ENCODE data around the gene POU2F2. TPM values are rescaled to one million over a fixed set of nuclear protein-coding genes. Genes with fewer than 3 reads are reported as not detected.
A peak's percentile ranks its signal among the peaks of the same experiment; 100 is the strongest.

The POU2F2 gene
- total and polyA plus RNA-seq, 3 donors from 2014 or later: 9.4 to 20.6 (median 13.2) TPM

DNA sequence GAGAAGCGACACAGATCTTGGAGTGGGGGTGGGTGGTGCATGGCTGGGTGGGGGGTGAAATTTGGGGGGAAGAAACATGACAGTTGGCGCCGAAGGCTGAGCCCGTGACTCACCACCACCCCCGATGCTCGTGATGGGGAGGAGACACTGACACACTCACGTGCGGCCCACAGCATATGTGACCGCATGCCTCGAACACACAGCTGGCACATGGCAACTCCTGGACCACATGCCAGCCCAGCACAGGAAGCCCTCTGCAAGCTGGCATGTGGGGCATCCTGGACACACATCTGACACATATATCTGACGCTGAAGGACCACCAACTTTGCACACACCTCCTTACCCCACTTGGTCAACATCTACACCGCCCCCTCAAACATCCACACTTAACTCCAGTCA is 61.0 kb downstream of the POU2F2 start:
- Histone ChIP-seq H3K27ac (no peak overlapping the region), H3K4me3 (no peak overlapping the region), H3K9me3 (no peaks in the 10 kb centered on the region), H3K36me3 (ENCODE audit: low read depth, missing control alignments) (no peaks in the 10 kb centered on the region), H3K27me3 (no peaks in the 10 kb centered on the region), H3K4me1 (peaks cover 6% of the 10 kb centered on the region)
- intact Hi-C loops (cut with DNase I; ENCODE audit: low total_unique reads): no loop called here
- DNase-seq: no peak
- TF ChIP-seq CTCF (IDR thresholded peaks at IDR 0.05) (no peak), POLR2A (IDR thresholded peaks at IDR 0.05) (no peak)
- WGBS, 2 donors: 96% methylated on average over 8 to 12 of the region's 12 CpGs

GRCh38 chr19:42069619-42070351 is 62.5 kb downstream of the POU2F2 start, which contains the start of gene GRIK5:
Gene GRIK5 (minus strand): TSS chr19:42070206. CDS start chr19:42065770, 4,436 bp downstream.
- 28 to 39% methylated on average over 27 to 29 of the region's 29 CpGs for WGBS, 2 donors
- no peak for DNase-seq

DNA sequence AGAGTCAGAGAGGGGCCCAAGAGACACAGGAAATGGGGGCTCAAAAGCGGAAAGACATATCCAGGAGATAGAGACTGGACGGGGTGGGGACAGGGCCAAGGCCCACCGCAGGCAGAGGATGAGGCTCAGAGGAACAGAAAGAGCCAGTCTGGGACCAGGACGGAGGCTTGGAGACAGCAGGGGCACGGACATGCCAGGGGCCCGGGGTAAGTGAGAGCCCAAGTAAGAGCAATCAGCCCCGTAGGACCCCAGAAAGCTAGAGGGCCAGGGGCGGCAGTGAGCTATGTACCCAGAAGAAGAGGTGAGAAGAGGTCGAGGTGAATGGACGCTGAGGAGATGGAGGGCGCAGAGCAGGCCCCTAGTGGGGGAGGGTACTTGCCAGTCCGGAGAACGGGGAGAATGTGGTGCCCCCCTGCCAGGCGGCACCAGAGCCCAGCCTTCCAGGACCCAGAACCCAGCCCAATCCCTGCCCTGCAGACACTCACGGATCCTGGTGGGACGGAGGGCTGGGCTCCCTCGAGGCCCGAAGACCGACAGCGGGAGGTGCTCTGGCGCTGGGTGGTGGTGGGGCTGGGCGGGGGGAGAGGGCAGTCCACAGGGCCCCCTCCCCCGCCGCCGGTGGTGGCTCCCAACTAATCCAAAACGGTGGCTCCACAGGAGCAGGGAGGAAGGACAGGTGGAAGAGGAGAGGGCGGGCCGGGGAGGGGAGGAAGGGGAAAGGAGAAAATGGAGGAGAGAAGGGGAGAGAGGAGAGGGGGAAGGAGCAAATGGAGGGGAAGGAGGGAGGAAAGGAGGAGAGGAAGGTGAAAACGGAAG is 63.3 kb downstream of the POU2F2 start:
- Histone ChIP-seq H3K27ac (no peak overlapping the region), H3K36me3 (ENCODE audit: low read depth, missing control alignments) (no peaks in the 10 kb centered on the region), H3K4me3 (peak overlapping the region in 1 of 2 donors; percentile 1), H3K9me3 (no peaks in the 10 kb centered on the region), H3K27me3 (no peaks in the 10 kb centered on the region), H3K4me1 (no peaks in the 10 kb centered on the region)
- WGBS, 2 donors: 36 to 41% methylated on average over 26 to 29 of the region's 29 CpGs
- TF ChIP-seq POLR2A (IDR thresholded peaks at IDR 0.05) (no peak), CTCF (IDR thresholded peaks at IDR 0.05) (no peak)
- DNase-seq: no peak
- intact Hi-C loops (cut with DNase I; ENCODE audit: low total_unique reads): no loop called here

More at GRCh38 chr19:42069619-42070351, 62.5 kb downstream of the POU2F2 start, which contains the start of gene GRIK5:
- TF ChIP-seq POLR2A (IDR thresholded peaks at IDR 0.05): no peak
- TF ChIP-seq CTCF (IDR thresholded peaks at IDR 0.05): no peak
- Histone ChIP-seq H3K27ac (no peak within 1 kb of the TSS), H3K36me3 (ENCODE audit: low read depth, missing control alignments) (no peaks in the 10 kb centered on the region), H3K9me3 (no peaks in the 10 kb centered on the region), H3K27me3 (no peaks in the 10 kb centered on the region), H3K4me3 (peak within 1 kb of the TSS in 1 of 2 donors; percentile 1), H3K4me1 (peaks cover 4% of the 10 kb centered on the region)
- intact Hi-C loops (cut with DNase I; ENCODE audit: low total_unique reads): no loop called here

GRCh38 chr19:42068361-42068755 is 63.9 kb downstream of the POU2F2 start:
- no peaks in the 10 kb centered on the region for H3K4me1 ChIP-seq
- TF ChIP-seq POLR2A (IDR thresholded peaks at IDR 0.05): no peak
- TF ChIP-seq CTCF (IDR thresholded peaks at IDR 0.05): no peak
- no peak for DNase-seq
- H3K9me3 ChIP-seq: no peaks in the 10 kb centered on the region
- H3K36me3 ChIP-seq (ENCODE audit: low read depth, missing control alignments): no peaks in the 10 kb centered on the region
- 46 to 47% methylated on average over 8 of the region's 8 CpGs for WGBS, 2 donors
- no peak overlapping the region for H3K27ac ChIP-seq
- intact Hi-C loops (cut with DNase I; ENCODE audit: low total_unique reads): no loop called here
- H3K4me3 ChIP-seq: no peak overlapping the region
- H3K27me3 ChIP-seq: no peaks in the 10 kb centered on the region
